ENCODE data around the gene RNF112. TPM values are rescaled to one million over a fixed set of nuclear protein-coding genes. Genes with fewer than 3 reads are reported as not detected.

The RNF112 gene
- total and polyA plus RNA-seq, 7 donors: 0.60 to 8.6 (median 7.2) TPM

- no peak for TF ChIP-seq POLR2A (IDR thresholded peaks at IDR 0.05)
- no peak for TF ChIP-seq CTCF (IDR thresholded peaks at IDR 0.05)
- TF ChIP-seq POLR2AphosphoS5 (IDR thresholded peaks at IDR 0.05): no peak
- TF ChIP-seq EP300 (IDR thresholded peaks at IDR 0.05): no peak
- DNase-seq: peak; percentile 87
Measured at GRCh38 chr17:19387921-19388521, 23.0 kb upstream of the RNF112 start.

GRCh38 chr17:19388791-19389785 is 21.9 kb upstream of the RNF112 start:
- Histone ChIP-seq H3K4me3 (no peak overlapping the region), H3K36me3 (peaks cover 0 to 2% (median 0%) of the 10 kb centered on the region in 4 donors), H3K27ac (peak overlapping the region; percentile 95 to 97 (median 96)), H3K4me1 (peaks cover 0 to 95% (median 82%) of the 10 kb centered on the region in 4 donors), H3K9me3 (no peaks in the 10 kb centered on the region), H3K27me3 (no peaks in the 10 kb centered on the region)
- 78 to 85% methylated on average over 5 of the region's 5 CpGs for whole genome bisulfite sequencing, 2 donors
- DNase-seq: peak; percentile 80
- intact Hi-C loops (cut with DNase I): no loop called here
- TF ChIP-seq CTCF (IDR thresholded peaks at IDR 0.05) (no peak), POLR2AphosphoS5 (IDR thresholded peaks at IDR 0.05) (no peak), EP300 (IDR thresholded peaks at IDR 0.05) (no peak), POLR2A (IDR thresholded peaks at IDR 0.05) (no peak)

More at GRCh38 chr17:19387921-19388521, 23.0 kb upstream of the RNF112 start:
- WGBS, 2 donors: 73 to 86% methylated on average over 2 of the region's 2 CpGs
- Histone ChIP-seq H3K36me3 (peaks cover 0 to 13% (median 7%) of the 10 kb centered on the region in 4 donors), H3K27ac (peak overlapping the region; percentile 95 to 97 (median 96)), H3K4me3 (peak overlapping the region in 1 of 4 donors; percentile 51), H3K9me3 (no peaks in the 10 kb centered on the region), H3K27me3 (no peaks in the 10 kb centered on the region), H3K4me1 (peaks cover 0 to 99% (median 92%) of the 10 kb centered on the region in 4 donors)
- intact Hi-C loops (cut with DNase I): no loop called here

- TF ChIP-seq EP300 (IDR thresholded peaks at IDR 0.05) (no peak), CTCF (IDR thresholded peaks at IDR 0.05) (no peak), POLR2A (IDR thresholded peaks at IDR 0.05) (no peak), POLR2AphosphoS5 (IDR thresholded peaks at IDR 0.05) (no peak)
- 96 to 99% methylated on average over 2 of the region's 2 CpGs for WGBS, 2 donors
- peak; percentile 19 for DNase-seq
- H3K9me3 ChIP-seq: no peaks in the 10 kb centered on the region
- intact Hi-C loops (cut with DNase I): no loop called here
- peaks cover 0 to 76% (median 64%) of the 10 kb centered on the region in 4 donors for H3K4me1 ChIP-seq
- H3K36me3 ChIP-seq: no peaks in the 10 kb centered on the region
- H3K27ac ChIP-seq: peak overlapping the region in 3 of 4 donors; percentile 96 to 97 (median 96)
- no peaks in the 10 kb centered on the region for H3K27me3 ChIP-seq
- H3K4me3 ChIP-seq: no peak overlapping the region
Measured at GRCh38 chr17:19390951-19391350, 20.1 kb upstream of the RNF112 start.

- H3K36me3 ChIP-seq: no peaks in the 10 kb centered on the region
- H3K27me3 ChIP-seq: no peaks in the 10 kb centered on the region
- H3K4me1 ChIP-seq: peaks cover 0 to 71% (median 59%) of the 10 kb centered on the region in 4 donors
- intact Hi-C loops (cut with DNase I): no loop called here
- H3K9me3 ChIP-seq: no peaks in the 10 kb centered on the region
- H3K27ac ChIP-seq: peak overlapping the region in 3 of 4 donors; percentile 96 to 97 (median 96)
- WGBS, 2 donors: 93 to 95% methylated on average over 7 of the region's 7 CpGs
- TF ChIP-seq POLR2A (IDR thresholded peaks at IDR 0.05) (no peak), EP300 (IDR thresholded peaks at IDR 0.05) (no peak), POLR2AphosphoS5 (IDR thresholded peaks at IDR 0.05) (no peak), CTCF (IDR thresholded peaks at IDR 0.05) (no peak)
- DNase-seq: peak; percentile 56
- H3K4me3 ChIP-seq: no peak overlapping the region
Measured at GRCh38 chr17:19391432-19391831, 19.6 kb upstream of the RNF112 start.
